Measurements from ENCODE around the gene BRD3OS. TPM values are rescaled to one million over a fixed set of nuclear protein-coding genes. Genes with fewer than 3 reads are reported as not detected.

Gene BRD3OS
- total RNA-seq, 2 experiments from 2014 or later, result 13.7 to 21.6 TPM

GRCh38 chr9:134007571-134007970 lies 17.7 kb upstream of the BRD3OS start:
- TF ChIP-seq CTCF (conservative IDR thresholded peaks at IDR 0.05; ENCODE audit: low read length), result no peak
- no peak for TF ChIP-seq EZH2phosphoT487 (IDR thresholded peaks at IDR 0.05; ENCODE audit: borderline replicate concordance, low read depth, low read length)
- Histone ChIP-seq H3K4me3 (ENCODE audit: low read depth, low read length, poor library complexity, severe bottlenecking) (no peak overlapping the region), H3K9me2 (ENCODE audit: insufficient read depth, low read length) (no peaks in the 10 kb centered on the region), H4K20me1 (ENCODE audit: insufficient read depth, low read length) (no peaks in the 10 kb centered on the region), H3K4me2 (ENCODE audit: low read length) (no peak overlapping the region), H3K9me3 (ENCODE audit: low read length) (no peaks in the 10 kb centered on the region), H3K36me3 (ENCODE audit: insufficient read depth, low read length) (no peaks in the 10 kb centered on the region), H2AFZ (ENCODE audit: low read length) (no peak overlapping the region), H3K27ac (ENCODE audit: low read depth, low read length, poor library complexity, severe bottlenecking) (no peak overlapping the region), H3K79me2 (ENCODE audit: insufficient read depth, low read depth, low read length) (no peaks in the 10 kb centered on the region), H3K4me1 (ENCODE audit: insufficient read depth, low read length, poor library complexity, severe bottlenecking) (no peaks in the 10 kb centered on the region)
- no TSS peak for BruUV-seq (replicated peaks)
- intact Hi-C loops (cut with micrococcal nuclease; ENCODE audit: unreplicated experiment), result no loop called here
- POLR2A ChIA-PET, result interaction anchor here (0.6 kb wide), 1 partner anchor 506 kb away, joined by 6 read pairs; no protein-coding TSS in a partner anchor
- DNase-seq (ENCODE audit: low spot score), result no peak
- CTCF ChIA-PET (ENCODE audit: unreplicated experiment), result no interaction called here

GRCh38 chr9:134010310-134011173 lies 14.7 kb upstream of the BRD3OS start:
- Histone ChIP-seq H3K9me2 (ENCODE audit: insufficient read depth, low read length) (no peaks in the 10 kb centered on the region), H4K20me1 (ENCODE audit: insufficient read depth, low read length) (no peaks in the 10 kb centered on the region), H3K79me2 (ENCODE audit: insufficient read depth, low read depth, low read length) (no peaks in the 10 kb centered on the region), H3K27ac (ENCODE audit: low read depth, low read length, poor library complexity, severe bottlenecking) (no peak overlapping the region), H3K4me3 (ENCODE audit: low read depth, low read length, poor library complexity, severe bottlenecking) (no peak overlapping the region), H2AFZ (ENCODE audit: low read length) (no peak overlapping the region), H3K4me1 (ENCODE audit: insufficient read depth, low read length, poor library complexity, severe bottlenecking) (no peaks in the 10 kb centered on the region), H3K36me3 (ENCODE audit: insufficient read depth, low read length) (no peaks in the 10 kb centered on the region), H3K9me3 (ENCODE audit: low read length) (no peaks in the 10 kb centered on the region), H3K4me2 (ENCODE audit: low read length) (no peak overlapping the region)
- no peak for DNase-seq (ENCODE audit: low spot score)
- TF ChIP-seq CTCF (conservative IDR thresholded peaks at IDR 0.05; ENCODE audit: low read length) (no peak), EZH2phosphoT487 (IDR thresholded peaks at IDR 0.05; ENCODE audit: borderline replicate concordance, low read depth, low read length) (no peak)
- POLR2A ChIA-PET, result no interaction called here
- no TSS peak for BruUV-seq (replicated peaks)
- CTCF ChIA-PET (ENCODE audit: unreplicated experiment), result no interaction called here
- intact Hi-C loops (cut with micrococcal nuclease; ENCODE audit: unreplicated experiment), result no loop called here

- no peak for TF ChIP-seq EZH2phosphoT487 (IDR thresholded peaks at IDR 0.05; ENCODE audit: borderline replicate concordance, low read depth, low read length)
- TF ChIP-seq CTCF (conservative IDR thresholded peaks at IDR 0.05; ENCODE audit: low read length), result no peak
- H3K36me3 ChIP-seq (ENCODE audit: insufficient read depth, low read length), result no peaks in the 10 kb centered on the region
- no peaks in the 10 kb centered on the region for H3K9me2 ChIP-seq (ENCODE audit: insufficient read depth, low read length)
- H3K4me2 ChIP-seq (ENCODE audit: low read length), result no peak overlapping the region
- POLR2A ChIA-PET, result no interaction called here
- H3K4me1 ChIP-seq (ENCODE audit: insufficient read depth, low read length, poor library complexity, severe bottlenecking), result no peaks in the 10 kb centered on the region
- H3K9me3 ChIP-seq (ENCODE audit: low read length), result no peaks in the 10 kb centered on the region
- H4K20me1 ChIP-seq (ENCODE audit: insufficient read depth, low read length), result no peaks in the 10 kb centered on the region
- no peaks in the 10 kb centered on the region for H3K79me2 ChIP-seq (ENCODE audit: insufficient read depth, low read depth, low read length)
- BruUV-seq (replicated peaks), result no TSS peak
- intact Hi-C loops (cut with micrococcal nuclease; ENCODE audit: unreplicated experiment), result no loop called here
- no peak for DNase-seq (ENCODE audit: low spot score)
- CTCF ChIA-PET (ENCODE audit: unreplicated experiment), result no interaction called here
- H3K27ac ChIP-seq (ENCODE audit: low read depth, low read length, poor library complexity, severe bottlenecking), result no peak overlapping the region
- H3K4me3 ChIP-seq (ENCODE audit: low read depth, low read length, poor library complexity, severe bottlenecking), result no peak overlapping the region
- H2AFZ ChIP-seq (ENCODE audit: low read length), result no peak overlapping the region
Observed at GRCh38 chr9:134011401-134011800, 13.9 kb upstream of the BRD3OS start.

Measured in OCI-LY7 (cell line).